Suppressor macrophage treated with lipopolysaccharide for 1 hour (primary cell): ENCODE results near the gene MAJIN.
A peak's percentile ranks its signal among the peaks of the same experiment; 100 is the strongest.
"Not testable (repeated sequence)": the region's sequence is repeated elsewhere in the genome, so short reads cannot be mapped to it uniquely, and the experiment has no call there.

Experiments
- DNase-seq, 3 donors: peaks; one replicate each; pipeline ENCODE4 v3.0.0-alpha.2; 2020 to 2022

The MAJIN gene

GRCh38 chr11:64990222-64990923, 18.5 kb upstream of the MAJIN start:
- peak; percentile 50 to 58 (median 54) for DNase-seq

GRCh38 chr11:64989416-64989815, 17.5 kb upstream of the MAJIN start:
- no peak for DNase-seq

- DNase-seq, result no peak
These were observed 16.3 kb upstream of the MAJIN start for GRCh38 chr11:64987998-64988854.

DNA sequence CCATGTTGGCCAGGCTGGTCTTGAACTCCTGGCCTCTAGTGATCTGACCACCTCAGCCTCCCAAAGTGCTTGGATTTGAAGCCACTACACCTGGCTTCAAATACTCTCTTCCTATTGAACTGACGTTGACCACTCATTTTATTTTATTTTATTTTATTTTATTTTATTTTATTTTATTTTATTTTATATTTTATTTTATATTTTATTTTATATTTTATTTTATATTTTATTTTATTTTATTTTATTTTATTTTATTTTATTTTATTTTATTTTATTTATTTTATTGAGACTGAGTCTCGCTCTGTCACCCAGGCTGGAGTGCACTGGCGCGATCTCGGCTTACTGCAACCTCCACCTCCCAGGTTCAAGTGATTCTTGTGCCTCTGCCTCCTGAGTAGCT, 11.4 kb upstream of the MAJIN start:
- DNase-seq, result not testable (repeated sequence)

GRCh38 chr11:64976651-64977050, 4.7 kb upstream of the MAJIN start:
- DNase-seq, result no peak

GRCh38 chr11:64974124-64974523, 2.2 kb upstream of the MAJIN start:
- no peak for DNase-seq

- DNase-seq, result no peak
These were observed 1.2 kb downstream of the MAJIN start for GRCh38 chr11:64970731-64971151.

- peak; percentile 26 to 42 (median 32) for DNase-seq
These were observed 2.7 kb downstream of the MAJIN start for GRCh38 chr11:64969209-64969608.

DNA sequence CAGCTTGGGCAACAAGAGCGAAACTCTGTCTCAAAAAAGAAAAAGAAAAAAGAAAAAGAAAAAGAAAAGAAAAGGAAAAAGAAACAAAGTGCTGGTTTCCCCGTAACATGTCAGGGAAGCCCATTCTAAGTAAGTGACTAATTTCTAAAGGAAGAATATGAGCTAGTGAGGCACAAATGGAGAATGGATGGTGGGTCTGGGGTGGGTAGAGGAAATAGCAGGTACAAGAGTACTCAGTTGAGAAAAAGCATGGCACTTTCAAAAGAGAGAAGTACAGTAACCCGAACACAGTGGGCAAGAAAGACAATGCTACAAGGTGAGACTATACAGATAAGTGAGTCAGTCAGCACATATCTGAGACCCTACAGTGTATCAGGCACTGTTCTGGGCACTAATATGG, 4.5 kb downstream of the MAJIN start:
- no peak for DNase-seq

- no peak for DNase-seq
These were observed 8.8 kb downstream of the MAJIN start for GRCh38 chr11:64963072-64963631.

GRCh38 chr11:64960719-64961118, 11.2 kb downstream of the MAJIN start:
- no peak for DNase-seq

DNA sequence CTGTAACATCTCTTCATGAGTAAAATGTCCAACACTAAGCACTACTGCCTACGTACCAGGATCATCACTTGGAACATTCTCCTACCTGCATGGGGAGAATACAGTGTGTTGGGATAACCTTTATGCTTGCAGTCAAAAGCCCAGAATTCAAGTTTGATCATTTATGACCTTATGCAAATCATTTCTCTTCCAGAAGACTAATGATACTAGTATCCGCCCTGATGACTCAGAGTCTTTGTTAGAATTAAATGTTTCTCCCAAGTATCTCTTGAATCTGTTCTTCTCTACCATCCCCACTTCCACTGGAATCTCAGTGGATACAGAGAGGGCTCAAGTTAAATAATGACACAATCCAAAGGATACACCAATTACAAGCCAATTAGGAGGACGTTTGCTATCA, 12.4 kb downstream of the MAJIN start:
- no peak for DNase-seq

- no peak for DNase-seq
These were observed 17.7 kb downstream of the MAJIN start for GRCh38 chr11:64954201-64954600.

GRCh38 chr11:64951529-64951928, 20.4 kb downstream of the MAJIN start:
- no peak for DNase-seq

DNA sequence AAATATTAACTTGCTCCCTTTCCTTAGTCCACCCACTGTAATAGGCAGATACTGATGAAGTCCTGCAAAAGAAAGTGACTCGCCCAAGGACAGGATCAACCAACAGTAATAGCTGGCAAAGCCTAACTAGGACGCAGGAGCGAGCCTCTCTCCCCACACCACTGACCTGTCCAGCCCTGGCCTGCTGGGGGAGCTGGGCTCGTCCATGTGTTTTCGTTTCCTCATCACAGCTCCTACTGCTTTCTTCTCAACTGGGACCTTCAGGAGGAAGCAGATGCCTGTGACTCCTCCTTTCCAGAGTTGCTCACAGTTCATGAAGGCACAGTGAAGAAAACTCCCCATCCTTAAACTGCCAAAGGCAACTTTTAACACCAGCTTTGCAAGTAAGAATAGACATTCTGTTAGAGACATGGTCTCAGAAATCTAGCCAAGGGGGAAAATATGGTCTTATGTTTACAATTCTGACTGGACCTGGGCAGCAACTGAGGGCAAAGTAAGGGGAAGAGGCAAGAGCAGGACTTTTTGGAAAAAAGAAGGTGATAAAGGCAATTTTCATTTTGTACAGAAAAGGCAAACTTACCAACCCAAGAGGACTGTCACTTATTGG, 24.6 kb downstream of the MAJIN start:
- DNase-seq, result peak; percentile 51 to 56 (median 55)

GRCh38 chr11:64936539-64936938, 35.4 kb downstream of the MAJIN start:
- DNase-seq, result no peak

DNA sequence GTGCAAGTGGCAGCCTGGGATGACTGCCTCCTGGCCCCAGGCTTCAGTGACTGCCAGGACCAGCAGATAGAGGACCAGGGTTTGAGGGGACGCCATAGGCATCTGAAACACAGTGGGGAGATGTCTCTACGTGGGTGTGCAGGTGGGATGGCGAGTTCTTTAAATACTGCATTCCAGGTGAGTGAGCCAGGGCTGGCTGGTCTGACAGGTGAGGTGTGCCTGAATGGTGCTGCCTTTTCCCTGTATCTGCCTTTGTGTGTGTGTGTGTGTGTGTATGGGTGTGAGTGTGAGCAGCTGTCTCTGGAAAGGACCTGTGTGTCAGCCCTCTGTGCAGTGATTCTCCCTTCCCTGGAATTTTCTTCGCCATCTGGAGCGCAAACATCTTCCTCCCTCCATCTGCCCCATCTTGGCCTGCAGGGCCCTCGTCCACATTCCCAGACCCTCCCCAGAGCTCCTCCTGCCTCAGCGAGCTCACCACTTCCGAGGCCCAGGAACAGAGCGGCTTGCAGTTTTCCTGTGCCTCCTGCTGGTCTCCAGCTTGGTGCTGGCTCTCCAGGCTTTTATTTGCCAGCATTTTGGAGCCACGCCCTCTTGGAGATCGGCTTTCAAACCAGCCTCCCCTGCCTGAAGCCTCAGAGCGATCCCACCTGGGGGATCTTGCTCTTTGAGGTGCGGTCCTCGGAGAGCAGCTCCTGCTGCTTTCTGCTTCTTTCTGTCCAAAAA, 36.4 kb downstream of the MAJIN start, which contains the start of gene GPHA2:
TSS of gene GPHA2 (minus strand) at position 535 of the 723 bp plus-strand sequence. CDS start at position 102, 433 bp downstream.
- DNase-seq, result no peak

DNA sequence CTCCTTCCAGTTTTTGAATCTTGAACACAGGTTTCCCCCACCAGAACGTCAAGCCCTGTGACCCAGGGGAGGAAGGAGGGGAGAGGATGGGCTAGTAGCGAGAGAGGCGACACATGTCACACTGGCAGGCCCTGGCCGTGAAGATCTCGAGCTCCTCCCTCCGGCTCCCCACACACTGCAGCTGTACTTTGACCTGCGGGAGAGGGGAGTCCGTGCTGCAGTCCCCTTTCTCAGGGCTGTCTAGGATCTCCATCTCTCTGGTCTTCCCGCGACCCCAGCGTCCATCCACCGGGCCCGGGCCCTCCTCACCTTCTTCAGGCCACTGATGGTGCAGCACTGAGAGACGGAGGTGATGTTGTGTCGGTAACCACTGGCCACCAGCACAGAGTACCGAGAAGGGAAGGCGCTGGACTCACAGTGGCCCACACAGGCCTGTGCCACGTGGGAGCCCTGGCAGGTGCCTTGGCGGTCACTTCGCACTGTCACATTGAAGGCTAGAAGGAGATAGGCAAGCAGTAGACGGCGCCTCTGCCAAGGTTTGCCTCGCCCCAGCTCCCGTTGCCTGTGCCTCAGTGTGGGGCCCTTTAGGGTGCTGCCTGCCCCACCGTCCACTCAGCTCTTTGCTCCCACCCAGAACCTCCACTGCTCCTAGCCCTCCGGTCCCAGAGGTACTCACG, 37.1 kb downstream of the MAJIN start:
- no peak for DNase-seq

- DNase-seq, result no peak
These were observed 37.8 kb downstream of the MAJIN start for GRCh38 chr11:64933935-64934681.

- no peak for DNase-seq
These were observed 38.5 kb downstream of the MAJIN start for GRCh38 chr11:64933213-64933934.

GRCh38 chr11:64932324-64932723, 39.6 kb downstream of the MAJIN start:
- no peak for DNase-seq
